ENCODE data around the gene CDHR5.
"Not testable (repeated sequence)": the region's sequence is repeated elsewhere in the genome, so short reads cannot be mapped to it uniquely, and the experiment has no call there.

CDHR5 gene

DNA sequence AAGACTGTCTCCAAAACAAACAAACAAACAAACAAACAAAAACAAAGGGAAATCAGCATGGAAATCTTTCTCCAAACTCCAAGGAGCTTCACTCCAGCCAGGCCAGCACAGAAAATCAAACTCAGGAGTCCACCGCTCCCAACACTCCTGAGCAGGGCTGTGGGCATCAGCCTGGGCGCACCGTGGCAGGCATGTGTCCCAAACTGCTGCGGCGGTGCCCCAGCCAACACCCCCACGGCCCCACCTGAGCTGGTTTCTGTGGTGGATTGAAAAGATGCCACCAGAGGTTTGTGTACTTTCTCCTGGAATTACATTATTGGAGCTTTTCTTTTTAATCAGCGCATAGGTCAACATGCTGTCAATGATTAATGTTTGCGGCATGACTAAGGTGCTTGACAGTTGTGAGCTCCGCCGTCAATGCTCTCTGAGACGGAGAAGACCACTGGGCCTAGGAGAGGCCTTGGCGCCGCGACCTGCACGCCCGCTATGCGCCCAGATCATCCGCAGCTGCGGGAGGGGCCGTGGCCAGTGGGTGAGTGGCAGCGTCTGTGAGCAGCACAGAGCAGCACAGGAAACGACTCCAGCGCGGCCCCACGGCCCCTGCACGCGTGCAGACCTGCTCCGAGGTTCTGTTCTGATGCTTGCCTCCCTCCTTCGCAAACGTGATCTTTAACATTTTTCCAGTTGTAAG is 30.4 kb upstream of the CDHR5 start:
- no peak for DNase-seq
- TF ChIP-seq, protein P1, sequence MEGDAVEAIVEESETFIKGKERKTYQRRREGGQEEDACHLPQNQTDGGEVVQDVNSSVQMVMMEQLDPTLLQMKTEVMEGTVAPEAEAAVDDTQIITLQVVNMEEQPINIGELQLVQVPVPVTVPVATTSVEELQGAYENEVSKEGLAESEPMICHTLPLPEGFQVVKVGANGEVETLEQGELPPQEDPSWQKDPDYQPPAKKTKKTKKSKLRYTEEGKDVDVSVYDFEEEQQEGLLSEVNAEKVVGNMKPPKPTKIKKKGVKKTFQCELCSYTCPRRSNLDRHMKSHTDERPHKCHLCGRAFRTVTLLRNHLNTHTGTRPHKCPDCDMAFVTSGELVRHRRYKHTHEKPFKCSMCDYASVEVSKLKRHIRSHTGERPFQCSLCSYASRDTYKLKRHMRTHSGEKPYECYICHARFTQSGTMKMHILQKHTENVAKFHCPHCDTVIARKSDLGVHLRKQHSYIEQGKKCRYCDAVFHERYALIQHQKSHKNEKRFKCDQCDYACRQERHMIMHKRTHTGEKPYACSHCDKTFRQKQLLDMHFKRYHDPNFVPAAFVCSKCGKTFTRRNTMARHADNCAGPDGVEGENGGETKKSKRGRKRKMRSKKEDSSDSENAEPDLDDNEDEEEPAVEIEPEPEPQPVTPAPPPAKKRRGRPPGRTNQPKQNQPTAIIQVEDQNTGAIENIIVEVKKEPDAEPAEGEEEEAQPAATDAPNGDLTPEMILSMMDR (IDR thresholded peaks at IDR 0.05; ENCODE audit: borderline replicate concordance, extremely low read depth, low read length, poor library complexity, severe bottlenecking), result no peak
- TF ChIP-seq EZH2 (IDR thresholded peaks at IDR 0.05; ENCODE audit: borderline replicate concordance, low read depth, low read length, severe bottlenecking), result no peak
- no peak overlapping the region for H3K9ac ChIP-seq (ENCODE audit: low read depth, low read length)
- no peak overlapping the region for H3K4me2 ChIP-seq (ENCODE audit: insufficient read depth, low read length)
- no peak overlapping the region for H3K27ac ChIP-seq (ENCODE audit: low read length)
- no peaks in the 10 kb centered on the region for H3K9me3 ChIP-seq (ENCODE audit: insufficient read depth, low read length, severe bottlenecking)
- H3K79me2 ChIP-seq (ENCODE audit: insufficient read depth, low read length), result no peaks in the 10 kb centered on the region
- H3K27me3 ChIP-seq (ENCODE audit: insufficient read depth, low read length, poor library complexity), result no peaks in the 10 kb centered on the region
- H3K4me3 ChIP-seq (ENCODE audit: low read depth in 1 of 2, low read length in 2 of 2), result no peak overlapping the region
- peaks cover 15% of the 10 kb centered on the region for H4K20me1 ChIP-seq (ENCODE audit: insufficient read depth, low read length)
- peaks cover 76% of the 10 kb centered on the region for H3K36me3 ChIP-seq (ENCODE audit: insufficient read depth, low read length)
- no peak overlapping the region for H2AFZ ChIP-seq (ENCODE audit: low read depth, low read length)
- no peak for ATAC-seq (ENCODE audit: insufficient read depth, low read depth)
- H3K4me1 ChIP-seq (ENCODE audit: insufficient read depth, low read length), result no peaks in the 10 kb centered on the region

GRCh38 chr11:654444-654843 is 29.7 kb upstream of the CDHR5 start:
- not testable (repeated sequence) for H3K4me1 ChIP-seq (ENCODE audit: insufficient read depth, low read length); H3K79me2 ChIP-seq (ENCODE audit: insufficient read depth, low read length); ATAC-seq (ENCODE audit: insufficient read depth, low read depth); H3K4me3 ChIP-seq (ENCODE audit: low read depth in 1 of 2, low read length in 2 of 2); H3K27me3 ChIP-seq (ENCODE audit: insufficient read depth, low read length, poor library complexity); H3K27ac ChIP-seq (ENCODE audit: low read length); H3K9me3 ChIP-seq (ENCODE audit: insufficient read depth, low read length, severe bottlenecking); DNase-seq; H3K4me2 ChIP-seq (ENCODE audit: insufficient read depth, low read length); H3K9ac ChIP-seq (ENCODE audit: low read depth, low read length); H2AFZ ChIP-seq (ENCODE audit: low read depth, low read length)
- Histone ChIP-seq H3K36me3 (ENCODE audit: insufficient read depth, low read length) (peaks cover 76% of the 10 kb centered on the region), H4K20me1 (ENCODE audit: insufficient read depth, low read length) (peaks cover 15% of the 10 kb centered on the region)

- Histone ChIP-seq H3K27ac (ENCODE audit: low read length) (no peak overlapping the region), H3K9ac (ENCODE audit: low read depth, low read length) (no peak overlapping the region), H3K4me1 (ENCODE audit: insufficient read depth, low read length) (no peaks in the 10 kb centered on the region), H3K9me3 (ENCODE audit: insufficient read depth, low read length, severe bottlenecking) (no peaks in the 10 kb centered on the region), H4K20me1 (ENCODE audit: insufficient read depth, low read length) (peaks cover 15% of the 10 kb centered on the region), H3K36me3 (ENCODE audit: insufficient read depth, low read length) (peaks cover 75% of the 10 kb centered on the region), H3K4me3 (ENCODE audit: low read depth in 1 of 2, low read length in 2 of 2) (no peak overlapping the region), H2AFZ (ENCODE audit: low read depth, low read length) (no peak overlapping the region), H3K27me3 (ENCODE audit: insufficient read depth, low read length, poor library complexity) (no peaks in the 10 kb centered on the region), H3K4me2 (ENCODE audit: insufficient read depth, low read length) (no peak overlapping the region), H3K79me2 (ENCODE audit: insufficient read depth, low read length) (no peaks in the 10 kb centered on the region)
- DNase-seq, result no peak
- no peak for ATAC-seq (ENCODE audit: insufficient read depth, low read depth)
- TF ChIP-seq, protein P1 (IDR thresholded peaks at IDR 0.05; ENCODE audit: borderline replicate concordance, extremely low read depth, low read length, poor library complexity, severe bottlenecking), result no peak
- TF ChIP-seq EZH2 (IDR thresholded peaks at IDR 0.05; ENCODE audit: borderline replicate concordance, low read depth, low read length, severe bottlenecking), result no peak
Measured at GRCh38 chr11:653837-654236, 29.1 kb upstream of the CDHR5 start.

DNA sequence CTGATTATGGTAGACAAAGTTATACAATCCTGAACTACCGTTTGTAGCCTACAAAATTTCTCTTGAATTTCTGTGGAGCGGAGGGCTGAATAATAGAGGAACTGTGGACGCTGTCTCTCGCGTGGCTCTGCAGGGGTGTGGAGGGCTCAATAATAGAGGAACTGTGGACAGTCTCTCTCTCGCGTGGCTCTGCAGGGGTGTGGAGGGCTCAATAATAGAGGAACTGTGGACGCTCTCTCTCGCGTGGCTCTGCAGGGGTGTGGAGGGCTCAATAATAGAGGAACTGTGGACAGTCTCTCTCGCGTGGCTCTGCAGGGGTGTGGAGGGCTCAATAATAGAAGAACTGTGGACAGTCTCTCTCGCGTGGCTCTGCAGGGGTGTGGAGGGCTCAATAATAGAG is 28.4 kb upstream of the CDHR5 start:
- not testable (repeated sequence) for H3K4me2 ChIP-seq (ENCODE audit: insufficient read depth, low read length); H3K4me1 ChIP-seq (ENCODE audit: insufficient read depth, low read length); H3K27ac ChIP-seq (ENCODE audit: low read length); H3K27me3 ChIP-seq (ENCODE audit: insufficient read depth, low read length, poor library complexity); H2AFZ ChIP-seq (ENCODE audit: low read depth, low read length); H3K9me3 ChIP-seq (ENCODE audit: insufficient read depth, low read length, severe bottlenecking); H3K79me2 ChIP-seq (ENCODE audit: insufficient read depth, low read length); H3K4me3 ChIP-seq (ENCODE audit: low read depth in 1 of 2, low read length in 2 of 2); DNase-seq; ATAC-seq (ENCODE audit: insufficient read depth, low read depth); H3K9ac ChIP-seq (ENCODE audit: low read depth, low read length)
- peaks cover 73% of the 10 kb centered on the region for H3K36me3 ChIP-seq (ENCODE audit: insufficient read depth, low read length)
- H4K20me1 ChIP-seq (ENCODE audit: insufficient read depth, low read length), result peaks cover 11% of the 10 kb centered on the region
